H1 (cell line): ENCODE data around the gene FAM234A. TPM values are rescaled to one million over a fixed set of nuclear protein-coding genes. Genes with fewer than 3 reads are reported as not detected.

Experiments used
- CTCF ChIA-PET: fragments of 300-600 bp; sonication (Branson Sonifier 250); formaldehyde crosslinking; loops from one replicate; lab custom pipeline; 2021; ENCODE audit not compliant: partially characterized antibody; lab: Charles Lee
- POLR2A ChIA-PET: fragments of 300-600 bp; sonication (Branson Sonifier 250); formaldehyde crosslinking; loops from one replicate; lab custom pipeline; 2021; ENCODE audit warnings: inconsistent platforms; ENCODE audit not compliant: partially characterized antibody; lab: Charles Lee
- DNase-seq, 2 experiments: peaks; one replicate each; pipeline versions ENCODE4 v3.0.0 to v3.0.0-alpha.2; 2010 to 2022; ENCODE audit warnings: low spot score in 2 of 2, low read depth in 1 of 2, mixed read lengths in 1 of 2
- FAIRE-seq: peaks from 2 replicates; lab custom pipeline; 2011; peaks lifted over from hg19 to GRCh38; lab: Jason Lieb, UNC
- H2AFZ ChIP-seq: 2 replicates; pipeline ENCODE4 v1.8.1; 2012; ENCODE audit warnings: low read length, inconsistent platforms
- H2AK5ac ChIP-seq: 2 replicates; pipeline ENCODE4 v1.6.1; 2013; ENCODE audit warnings: low read depth, low read length
- H2BK120ac ChIP-seq: replicated peaks from 2 replicates; pipeline ENCODE3; 2013; ENCODE audit warnings: low read depth, low read length, inconsistent platforms
- H2BK12ac ChIP-seq: 2 replicates; pipeline ENCODE4 v1.6.1; 2013; ENCODE audit warnings: low read depth, low read length
- H2BK15ac ChIP-seq: 2 replicates; pipeline ENCODE4 v1.6.1; 2013; ENCODE audit warnings: low read length
- H2BK20ac ChIP-seq: 2 replicates; pipeline ENCODE4 v1.6.1; 2013; ENCODE audit warnings: low read length
- H2BK5ac ChIP-seq: 2 replicates; pipeline ENCODE4 v1.6.1; 2013; ENCODE audit warnings: low read depth, low read length
- H3K14ac ChIP-seq: 2 replicates; pipeline ENCODE4 v1.6.1; 2013; ENCODE audit warnings: inconsistent platforms; ENCODE audit not compliant: insufficient read length
- H3K18ac ChIP-seq: 2 replicates; pipeline ENCODE4 v1.6.1; 2013; ENCODE audit warnings: low read length; ENCODE audit errors: extremely low read depth
- H3K23ac ChIP-seq: 2 replicates; pipeline ENCODE4 v1.6.1; 2013; ENCODE audit warnings: inconsistent platforms; ENCODE audit not compliant: insufficient read length
- H3K23me2 ChIP-seq: 2 replicates; pipeline ENCODE4 v1.6.1; 2013; ENCODE audit warnings: low read depth, low read length
- H3K27ac ChIP-seq: 2 replicates; pipeline ENCODE4 v1.6.1; 2011; ENCODE audit warnings: low read depth, low read length, inconsistent platforms
- H3K27me3 ChIP-seq, 4 experiments: replicated peaks in 1 of 4; 1 replicate in 1 of 4; 2 replicates in 3 of 4; pipeline versions ENCODE4 v1.6.1 to v1.8.1; 2011 to 2013; ENCODE audit warnings: low read length in 3 of 4, mild to moderate bottlenecking in 3 of 4, inconsistent platforms in 2 of 4, mixed read lengths in 2 of 4, moderate library complexity in 1 of 4; ENCODE audit not compliant: control insufficient read depth in 3 of 4, insufficient read depth in 3 of 4; ENCODE audit errors: extremely low read depth in 1 of 4
- H3K36me3 ChIP-seq, 4 experiments: 2 replicates each; pipeline versions ENCODE4 v1.6.1 to v1.8.1; 2011 to 2013; ENCODE audit warnings: mild to moderate bottlenecking in 4 of 4, low read length in 3 of 4, moderate library complexity in 2 of 4, control low read depth in 1 of 4, inconsistent platforms in 1 of 4; ENCODE audit not compliant: insufficient read depth in 4 of 4, control insufficient read depth in 2 of 4
- H3K4ac ChIP-seq: replicated peaks from 2 replicates; pipeline ENCODE3; 2013; ENCODE audit warnings: low read length, low read depth, mixed read lengths, inconsistent platforms; ENCODE audit not compliant: insufficient read length
- H3K4me1 ChIP-seq, 4 experiments: replicated peaks in 1 of 4; 1 replicate in 1 of 4; 2 replicates in 3 of 4; pipeline versions ENCODE4 v1.6.1 to v1.8.1; 2011 to 2013; ENCODE audit warnings: low read length in 3 of 4, inconsistent platforms in 2 of 4, mixed read lengths in 1 of 4; ENCODE audit not compliant: insufficient read depth in 4 of 4, control insufficient read depth in 3 of 4
- H3K4me2 ChIP-seq, 2 experiments: 2 replicates each; pipeline versions ENCODE4 v1.6.1 to v1.8.1; 2011 to 2013; ENCODE audit warnings: low read depth in 2 of 2, low read length in 2 of 2, control low read depth in 1 of 2, inconsistent platforms in 1 of 2, mild to moderate bottlenecking in 1 of 2; ENCODE audit not compliant: insufficient read depth in 1 of 2
- H3K4me3 ChIP-seq, 4 experiments: fragments of 200-600, 300-600 bp in 1 of 4; sonication (generic), shearing (Covaris generic), sonication (Bioruptor Twin) in 1 of 4; 2 replicates each; pipeline versions ENCODE4 v1.5.1 to v1.8.1; 2011 to 2016; ENCODE audit warnings: low read length in 4 of 4, low read depth in 3 of 4, control low read depth in 2 of 4, inconsistent platforms in 2 of 4, mild to moderate bottlenecking in 2 of 4, mixed read lengths in 1 of 4, moderate library complexity in 1 of 4; ENCODE audit not compliant: insufficient read depth in 2 of 4; ENCODE audit errors: extremely low read depth in 1 of 4
- H3K56ac ChIP-seq: replicated peaks from 2 replicates; pipeline ENCODE3; 2013; ENCODE audit warnings: low read depth, mild to moderate bottlenecking, mixed read lengths, low read length, inconsistent platforms; ENCODE audit not compliant: insufficient read length
- H3K79me1 ChIP-seq: 2 replicates; pipeline ENCODE4 v1.6.1; 2013; ENCODE audit warnings: low read depth, low read length, control low read depth
- H3K79me2 ChIP-seq, 2 experiments: 2 replicates each; pipeline versions ENCODE4 v1.6.1 to v1.8.1; 2012 to 2013; ENCODE audit warnings: low read length in 2 of 2, mild to moderate bottlenecking in 2 of 2, inconsistent platforms in 1 of 2; ENCODE audit not compliant: insufficient read depth in 2 of 2, control insufficient read depth in 1 of 2
- H3K9ac ChIP-seq, 4 experiments: replicated peaks in 1 of 4; 1 replicate in 1 of 4; 2 replicates in 3 of 4; pipeline versions ENCODE4 v1.6.1 to v1.8.1; 2011 to 2013; ENCODE audit warnings: low read depth in 3 of 4, low read length in 3 of 4, control low read depth in 2 of 4, mild to moderate bottlenecking in 2 of 4, moderate library complexity in 2 of 4, inconsistent platforms in 1 of 4; ENCODE audit errors: extremely low read depth in 1 of 4
- H3K9me3 ChIP-seq, 2 experiments: 2 replicates each; pipeline versions ENCODE4 v1.6.1 to v1.8.1; 2012 to 2013; ENCODE audit warnings: mild to moderate bottlenecking in 2 of 2, moderate library complexity in 2 of 2, control low read depth in 1 of 2, inconsistent platforms in 1 of 2, low read depth in 1 of 2, low read length in 1 of 2, mixed read lengths in 1 of 2; ENCODE audit not compliant: insufficient read depth in 2 of 2
- H4K20me1 ChIP-seq, 2 experiments: replicated peaks in 1 of 2; 2 replicates each; pipeline versions ENCODE3 to v1.8.1; 2011 to 2013; ENCODE audit warnings: inconsistent platforms in 2 of 2, low read length in 2 of 2, mild to moderate bottlenecking in 1 of 2; ENCODE audit not compliant: insufficient read depth in 2 of 2, control insufficient read depth in 1 of 2
- H4K5ac ChIP-seq: 2 replicates; pipeline ENCODE4 v1.6.1; 2013; ENCODE audit warnings: low read length, low read depth, mixed read lengths, inconsistent platforms; ENCODE audit not compliant: insufficient read length
- H4K8ac ChIP-seq: 2 replicates; pipeline ENCODE4 v1.8.0; 2013; ENCODE audit warnings: mild to moderate bottlenecking, moderate library complexity, low read length, inconsistent platforms; ENCODE audit not compliant: insufficient read depth; ENCODE audit errors: extremely low read depth
- H4K91ac ChIP-seq: replicated peaks from 2 replicates; pipeline ENCODE3; 2013; ENCODE audit warnings: low read length, mixed read lengths, inconsistent platforms; ENCODE audit not compliant: insufficient read length
- MAFK ChIP-seq: IDR thresholded peaks from 2 replicates; pipeline ENCODE4 v1.6.1; 2012; ENCODE audit warnings: low read depth, mild to moderate bottlenecking, improper control_type of control experiment, low read length
- NANOG ChIP-seq: IDR thresholded peaks from 2 replicates; pipeline ENCODE4 v1.6.1; 2011; ENCODE audit warnings: low read length, low read depth, mild to moderate bottlenecking, inconsistent platforms; ENCODE audit not compliant: insufficient read depth, poor library complexity, severe bottlenecking
- NRF1 ChIP-seq: IDR thresholded peaks from 2 replicates; pipeline ENCODE4 v1.6.1; 2011; ENCODE audit warnings: mild to moderate bottlenecking, low read depth, low read length, improper control_type of control experiment
- RXRA ChIP-seq: IDR thresholded peaks from 2 replicates; pipeline ENCODE4 v1.6.1; 2011; ENCODE audit warnings: low read depth, mild to moderate bottlenecking, low read length, moderate library complexity; ENCODE audit not compliant: insufficient read depth
- SP4 ChIP-seq: IDR thresholded peaks from 2 replicates; pipeline ENCODE4 v1.6.1; 2012; ENCODE audit warnings: low read length, inconsistent platforms
- SUZ12 ChIP-seq: fragments of 200-600 bp; sonication (generic); IDR thresholded peaks from 2 replicates; pipeline ENCODE4 v1.6.1; 2012; ENCODE audit warnings: mild to moderate bottlenecking, inconsistent platforms, low read length, moderate library complexity, mixed read lengths
- WGBS, 2 experiments: shearing (Covaris generic) in 1 of 2; methylation state at CpG; one replicate each; pipeline versions ENCODE4 v1.1.6 to v1.1.7; 2013 to 2015; ENCODE audit warnings: low lambda C conversion rate in 2 of 2, mixed read lengths in 2 of 2, inconsistent platforms in 1 of 2, low coverage in 1 of 2, missing lambda C conversion rate in 1 of 2; ENCODE audit not compliant: insufficient replicate concordance in 2 of 2, insufficient coverage in 1 of 2, insufficient read length in 1 of 2; ENCODE audit errors: extremely low coverage in 1 of 2, missing lambda C conversion rate in 1 of 2; 5-methylcytosine and 5-hydroxymethylcytosine counted together
- polyA plus RNA-seq, 7 experiments: library from polyadenylated mRNA; depleted of rRNA in 3 of 7; stranded (reverse) in 5 of 7; unstranded in 2 of 7; fragments of >200 nt in 5 of 7; fragments of 200-250 nt in 2 of 7; gene quantifications; 1 replicate in 5 of 7; 2 replicates in 1 of 7; 4 replicates in 1 of 7; pipeline versions ENCODE4 v1.2.1 to v1.2.3, GENCODE V29; 2011 to 2013; ENCODE audit warnings: missing spikeins in 2 of 7, mixed read lengths in 2 of 7
- total RNA-seq: library from RNA; stranded (reverse); fragmentation: NEBNext Ultra II Directional; extraction: Animal tissue kit (Norgen Biotek cat#: 25700); gene quantifications from 2 replicates; pipeline ENCODE4 v1.2.1, GENCODE V29; 2021

FAM234A gene
- total and polyA plus RNA-seq, 2 of the 8 experiments (the other 6 are each of a cell fraction or from before 2014, with no cell fraction given) = 80.6 to 104 TPM

DNA sequence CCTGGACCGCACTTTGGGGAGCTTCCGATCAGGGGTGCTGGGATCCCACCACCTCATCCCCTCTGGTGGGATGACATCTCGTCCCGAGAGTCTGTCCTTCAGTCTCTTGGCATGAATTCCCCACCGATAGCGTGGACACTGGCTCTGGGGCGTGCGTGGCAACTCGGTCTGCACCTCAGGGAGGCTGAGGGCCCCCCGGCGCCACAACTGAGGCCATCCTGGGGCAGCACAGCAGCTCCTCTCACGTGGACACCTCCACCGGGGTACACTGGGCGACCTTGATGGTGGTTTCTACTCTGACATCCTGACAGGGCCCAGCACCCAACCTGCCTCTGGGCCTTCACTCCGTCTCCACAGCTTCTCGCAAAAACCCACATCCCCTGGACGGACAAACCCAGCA lies 56.9 kb downstream of the FAM234A start:
- H3K4ac ChIP-seq = no peak overlapping the region
- H3K4me1 ChIP-seq = no peaks in the 10 kb centered on the region
- H2BK12ac ChIP-seq = no peak overlapping the region
- TF ChIP-seq NRF1 (no peak), NANOG (no peak), SP4 (no peak), RXRA (no peak), MAFK (no peak), SUZ12 (no peak)
- H3K27me3 ChIP-seq = no peaks in the 10 kb centered on the region
- POLR2A ChIA-PET = interaction anchor here (0.6 to 1.3 kb wide), 3 partner anchors 10 to 60 kb away, joined by 3 read pairs; no protein-coding TSS in a partner anchor
- H3K36me3 ChIP-seq = peaks cover 7 to 24% (median 7%) of the 10 kb centered on the region in 4 experiments; a peak in 6 of 8 replicates
- no peak overlapping the region for H3K23ac ChIP-seq
- H3K56ac ChIP-seq = no peak overlapping the region
- H2AK5ac ChIP-seq = no peak overlapping the region
- no peak overlapping the region for H2BK120ac ChIP-seq
- H2AFZ ChIP-seq = no peak overlapping the region
- no peak overlapping the region for H3K18ac ChIP-seq
- no peak overlapping the region for H2BK5ac ChIP-seq
- H3K9me3 ChIP-seq = peaks cover 0 to 1% of the 10 kb centered on the region in 2 experiments; a peak in 1 of 4 replicates
- FAIRE-seq (no peak), DNase-seq (no peak)
- no peak overlapping the region for H2BK15ac ChIP-seq
- H2BK20ac ChIP-seq = no peak overlapping the region
- H3K23me2 ChIP-seq = no peaks in the 10 kb centered on the region
- 94% methylated on average over 11 of the region's 17 CpGs; no CpG with 5 or more reads in 1 of the 2 experiments for WGBS, 2 experiments
- no peak overlapping the region for H4K5ac ChIP-seq
- CTCF ChIA-PET = interaction anchor here (1.0 to 2.0 kb wide), 3 partner anchors 70 to 296 kb away, joined by 3 to 5 read pairs (median 4); no protein-coding TSS in a partner anchor
- H3K9ac ChIP-seq = no peak overlapping the region
- H3K79me1 ChIP-seq = no peaks in the 10 kb centered on the region; the same call in 1 of the 2 replicates
- H3K4me2 ChIP-seq = no peak overlapping the region
- no peak overlapping the region for H3K27ac ChIP-seq
- H3K14ac ChIP-seq = no peak overlapping the region
- H4K91ac ChIP-seq = no peak overlapping the region
- no peaks in the 10 kb centered on the region for H3K79me2 ChIP-seq
- no peak overlapping the region for H3K4me3 ChIP-seq
- H4K20me1 ChIP-seq = peaks cover 0 to 6% of the 10 kb centered on the region in 2 experiments
- H4K8ac ChIP-seq = peak overlapping the region; percentile 68; the same call in 1 of the 2 replicates
